OCI-LY7 (cell line): ENCODE data around the gene CHRNA4. TPM values are rescaled to one million over a fixed set of nuclear protein-coding genes. Genes with fewer than 3 reads are reported as not detected.

ENCODE experiments used
- BruUV-seq: library from RNA; stranded (reverse); fragments of 400-500 nt; replicated peaks from 2 replicates; lab custom pipeline; 2021; lab: Mats Ljungman, UMichigan
- CTCF ChIA-PET: fragments of 300-600 bp; sonication (Branson Sonifier 250); formaldehyde crosslinking; loops from one replicate; lab custom pipeline; 2022; ENCODE audit warnings: antibody characterized with exemption; ENCODE audit not compliant: unreplicated experiment; lab: Charles Lee
- POLR2A ChIA-PET: fragments of 300-600 bp; sonication (Branson Sonifier 250); formaldehyde crosslinking; loops from one replicate; lab custom pipeline; 2022; ENCODE audit warnings: antibody characterized with exemption; lab: Charles Lee
- DNase-seq: peaks from one replicate; pipeline ENCODE4 v3.0.0-alpha.2; 2015; ENCODE audit warnings: low spot score
- H2AFZ ChIP-seq: fragments of 200-600 bp; sonication (generic), shearing (Covaris generic); 2 replicates; pipeline ENCODE4 v1.6.1; 2014; ENCODE audit warnings: mild to moderate bottlenecking, antibody characterized with exemption, low read length, moderate library complexity
- H3K27ac ChIP-seq: fragments of 200-600 bp; sonication (generic); 2 replicates; pipeline ENCODE4 v1.5.1; 2014; ENCODE audit warnings: mixed run types, low read depth, mild to moderate bottlenecking, moderate library complexity, low read length, inconsistent platforms; ENCODE audit not compliant: poor library complexity, severe bottlenecking
- H3K36me3 ChIP-seq: fragments of 200-600 bp; sonication (generic); 2 replicates; pipeline ENCODE4 v1.6.1; 2014; ENCODE audit warnings: mild to moderate bottlenecking, antibody characterized with exemption, low read length, moderate library complexity, mixed read lengths; ENCODE audit not compliant: insufficient read depth
- H3K4me1 ChIP-seq: fragments of 200-600 bp; sonication (generic); 2 replicates; pipeline ENCODE4 v1.5.1; 2014; ENCODE audit warnings: mild to moderate bottlenecking, low read length; ENCODE audit not compliant: insufficient read depth, poor library complexity, severe bottlenecking
- H3K4me2 ChIP-seq: fragments of 200-600 bp; sonication (generic); 2 replicates; pipeline ENCODE4 v1.6.1; 2014; ENCODE audit warnings: mild to moderate bottlenecking, low read length
- H3K4me3 ChIP-seq: fragments of 200-600 bp; sonication (generic); 2 replicates; pipeline ENCODE4 v1.5.1; 2014; ENCODE audit warnings: mild to moderate bottlenecking, low read depth, low read length; ENCODE audit not compliant: poor library complexity, severe bottlenecking
- H3K79me2 ChIP-seq: fragments of 200-600 bp; sonication (generic); 2 replicates; pipeline ENCODE4 v1.6.1; 2016; ENCODE audit warnings: low read depth, mild to moderate bottlenecking, low read length, moderate library complexity, mixed read lengths; ENCODE audit not compliant: insufficient read depth
- H3K9me2 ChIP-seq: fragments of 200-600 bp; sonication (generic); 2 replicates; pipeline ENCODE4 v1.6.1; 2016; ENCODE audit warnings: mild to moderate bottlenecking, low read length, mixed read lengths; ENCODE audit not compliant: insufficient read depth
- H3K9me3 ChIP-seq: fragments of 200-600 bp; sonication (generic); 2 replicates; pipeline ENCODE4 v1.6.1; 2014; ENCODE audit warnings: mild to moderate bottlenecking, mixed run types, low read length, mixed read lengths
- H4K20me1 ChIP-seq: fragments of 200-600 bp; sonication (generic); 2 replicates; pipeline ENCODE4 v1.6.1; 2014; ENCODE audit warnings: mild to moderate bottlenecking, antibody characterized with exemption, low read length, moderate library complexity, mixed read lengths; ENCODE audit not compliant: insufficient read depth
- EZH2phosphoT487 ChIP-seq: fragments of 200-600 bp; sonication (generic); IDR thresholded peaks from 2 replicates; pipeline ENCODE4 v1.6.1; 2018; ENCODE audit warnings: low read depth, borderline replicate concordance, mild to moderate bottlenecking, mixed run types, antibody characterized with exemption, low read length, moderate library complexity, mixed read lengths
- intact Hi-C: fragments of 100-400 bp; cut with micrococcal nuclease; formaldehyde crosslinking; loops from one replicate; pipeline ENCODE4 v1.10.0; 2022; ENCODE audit not compliant: unreplicated experiment
- total RNA-seq, 2 experiments: library from RNA; depleted of rRNA in 1 of 2; stranded (reverse); fragments of >200 nt in 1 of 2; shearing (Covaris generic) in 1 of 2; gene quantifications; 2 replicates each; pipeline ENCODE4 v1.2.3, GENCODE V29; 2014 to 2022
- TF ChIP-seq, protein P1 (sequence below): fragments of 200-600 bp; sonication (generic); conservative IDR thresholded peaks from 2 replicates; pipeline ENCODE4 v1.5.1; 2014; ENCODE audit warnings: mild to moderate bottlenecking, antibody characterized with exemption, low read length, moderate library complexity, mixed read lengths

CHRNA4 gene
- total RNA-seq, 2 experiments from 2014 or later, result not detected

DNA sequence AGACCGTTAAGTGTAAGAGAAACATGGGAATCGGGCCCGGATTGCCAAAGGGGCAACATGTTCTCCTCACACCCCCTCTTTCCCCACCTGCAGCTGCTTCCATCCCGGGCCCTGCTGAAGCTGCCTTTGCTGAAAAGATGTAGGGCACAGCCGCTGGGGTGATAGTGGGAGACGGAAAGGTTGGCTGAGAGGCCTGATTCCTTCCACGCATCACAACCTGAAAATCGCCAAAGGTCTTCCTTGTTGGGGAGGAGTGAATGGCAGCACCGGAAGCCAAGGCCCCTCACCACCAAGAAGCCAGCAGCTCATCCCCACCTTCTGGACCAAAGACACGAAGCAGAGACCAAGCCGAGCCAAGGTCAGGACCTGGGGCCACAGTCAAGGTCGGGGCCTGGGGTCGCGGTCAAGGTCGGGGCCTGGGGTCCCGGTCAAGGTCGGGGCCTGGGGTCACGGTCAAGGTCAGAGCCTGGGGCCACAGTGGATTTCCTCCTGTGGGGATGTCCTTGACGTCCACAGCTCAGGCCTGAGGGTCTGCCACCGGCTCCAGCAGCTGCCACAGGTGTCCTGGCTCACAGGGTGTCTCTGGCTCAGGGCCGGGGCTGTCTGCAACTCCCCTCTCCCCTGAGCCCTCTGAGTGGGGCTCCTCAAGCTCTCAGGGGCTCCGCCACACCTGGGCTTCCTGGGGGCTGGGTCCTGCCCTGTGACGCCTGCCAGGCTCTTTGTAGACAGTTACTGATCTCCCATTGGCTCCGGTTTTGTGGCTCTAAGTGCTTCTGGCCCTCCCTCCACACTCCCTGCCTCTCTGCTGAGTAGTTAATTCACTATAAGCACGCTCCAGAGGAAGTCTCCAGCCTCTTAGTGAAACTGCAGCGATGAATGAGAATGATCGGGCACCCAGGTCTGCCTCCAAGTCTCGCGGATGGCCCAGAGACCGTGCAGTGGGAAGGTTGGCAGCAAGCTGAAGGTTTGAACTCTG is 5.5 kb upstream of the CHRNA4 start:
- no peaks in the 10 kb centered on the region for H3K79me2 ChIP-seq
- no peak overlapping the region for H3K4me2 ChIP-seq
- no peaks in the 10 kb centered on the region for H3K9me2 ChIP-seq
- TF ChIP-seq, protein P1, sequence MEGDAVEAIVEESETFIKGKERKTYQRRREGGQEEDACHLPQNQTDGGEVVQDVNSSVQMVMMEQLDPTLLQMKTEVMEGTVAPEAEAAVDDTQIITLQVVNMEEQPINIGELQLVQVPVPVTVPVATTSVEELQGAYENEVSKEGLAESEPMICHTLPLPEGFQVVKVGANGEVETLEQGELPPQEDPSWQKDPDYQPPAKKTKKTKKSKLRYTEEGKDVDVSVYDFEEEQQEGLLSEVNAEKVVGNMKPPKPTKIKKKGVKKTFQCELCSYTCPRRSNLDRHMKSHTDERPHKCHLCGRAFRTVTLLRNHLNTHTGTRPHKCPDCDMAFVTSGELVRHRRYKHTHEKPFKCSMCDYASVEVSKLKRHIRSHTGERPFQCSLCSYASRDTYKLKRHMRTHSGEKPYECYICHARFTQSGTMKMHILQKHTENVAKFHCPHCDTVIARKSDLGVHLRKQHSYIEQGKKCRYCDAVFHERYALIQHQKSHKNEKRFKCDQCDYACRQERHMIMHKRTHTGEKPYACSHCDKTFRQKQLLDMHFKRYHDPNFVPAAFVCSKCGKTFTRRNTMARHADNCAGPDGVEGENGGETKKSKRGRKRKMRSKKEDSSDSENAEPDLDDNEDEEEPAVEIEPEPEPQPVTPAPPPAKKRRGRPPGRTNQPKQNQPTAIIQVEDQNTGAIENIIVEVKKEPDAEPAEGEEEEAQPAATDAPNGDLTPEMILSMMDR, result no peak
- TF ChIP-seq EZH2phosphoT487, result no peak
- no peaks in the 10 kb centered on the region for H3K4me1 ChIP-seq
- CTCF ChIA-PET, result no interaction called here
- H3K27ac ChIP-seq, result no peak overlapping the region
- DNase-seq, result no peak
- H3K4me3 ChIP-seq, result no peak overlapping the region
- no peaks in the 10 kb centered on the region for H3K9me3 ChIP-seq
- intact Hi-C loops, result no loop called here
- no peaks in the 10 kb centered on the region for H4K20me1 ChIP-seq
- POLR2A ChIA-PET, result no interaction called here
- H2AFZ ChIP-seq, result no peak overlapping the region
- no peaks in the 10 kb centered on the region for H3K36me3 ChIP-seq
- BruUV-seq, result no TSS peak

DNA sequence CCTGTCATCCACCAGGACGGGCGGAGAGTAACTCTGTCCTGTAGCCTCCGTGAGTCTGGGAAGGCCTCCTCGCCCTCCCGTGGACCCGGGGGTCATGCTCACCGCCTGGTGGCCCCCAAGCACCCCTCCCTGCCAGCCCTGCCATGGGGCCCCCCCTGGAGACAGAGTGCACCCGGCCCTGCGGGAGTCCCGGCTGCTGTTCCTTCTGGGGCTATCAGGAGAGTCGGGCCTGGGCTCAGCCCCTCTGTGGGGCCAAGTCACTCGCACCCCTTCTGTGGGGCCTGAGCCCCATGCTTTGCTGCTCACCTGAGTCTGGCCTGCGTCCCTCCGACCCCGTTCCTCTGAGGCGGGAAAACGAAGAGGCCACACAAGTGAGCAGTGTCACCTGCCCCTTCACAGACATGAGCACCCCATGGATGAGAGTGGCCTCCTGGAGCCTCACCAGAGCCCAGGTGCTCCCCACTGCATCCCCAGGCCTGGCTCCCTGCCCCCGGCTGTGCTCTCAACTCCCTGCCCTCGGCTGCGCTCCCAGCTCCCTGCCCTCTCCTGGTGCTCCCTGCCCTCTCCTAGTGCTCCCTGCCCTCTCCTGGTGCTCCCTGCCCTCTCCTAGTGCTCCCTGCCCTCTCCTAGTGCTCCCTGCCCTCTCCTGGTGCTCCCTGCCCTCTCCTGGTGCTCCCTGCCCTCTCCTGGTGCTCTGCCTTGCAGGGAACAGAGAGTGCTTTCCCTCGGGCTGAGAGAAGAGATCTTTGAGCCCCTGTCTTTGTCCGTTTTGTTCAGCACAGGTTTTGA is 4.6 kb upstream of the CHRNA4 start:
- H3K79me2 ChIP-seq, result no peaks in the 10 kb centered on the region
- no peak overlapping the region for H3K4me3 ChIP-seq
- H2AFZ ChIP-seq, result no peak overlapping the region
- no peaks in the 10 kb centered on the region for H3K9me2 ChIP-seq
- CTCF ChIA-PET, result no interaction called here
- H3K36me3 ChIP-seq, result no peaks in the 10 kb centered on the region
- TF ChIP-seq EZH2phosphoT487, result no peak
- TF ChIP-seq, protein P1, result no peak
- no TSS peak for BruUV-seq
- intact Hi-C loops, result no loop called here
- H4K20me1 ChIP-seq, result no peaks in the 10 kb centered on the region
- no peak for DNase-seq
- H3K4me2 ChIP-seq, result no peak overlapping the region
- H3K9me3 ChIP-seq, result no peaks in the 10 kb centered on the region
- no peaks in the 10 kb centered on the region for H3K4me1 ChIP-seq
- no peak overlapping the region for H3K27ac ChIP-seq
- POLR2A ChIA-PET, result no interaction called here
